ENCODE data around the gene C1GALT1C1.
"Not testable (repeated sequence)": the region's sequence is repeated elsewhere in the genome, so short reads cannot be mapped to it uniquely, and the experiment has no call there.

C1GALT1C1 gene

GRCh38 chrX:120629667-120630537 is at the start of gene C1GALT1C1:
Gene C1GALT1C1, minus strand, starts transcription at chrX:120630054. Its CDS starts 2,888 bp downstream, at chrX:120627166.
- peak within 1 kb of the TSS; percentile 97 for H3K27ac Mint-ChIP-seq
- peak within 1 kb of the TSS; percentile 95 for H3K4me3 Mint-ChIP-seq
- peaks cover 4% of the 10 kb centered on the region for H3K36me3 Mint-ChIP-seq (ENCODE audit: low read depth)
- H3K4me1 Mint-ChIP-seq (ENCODE audit: low read depth) = peaks cover 33% of the 10 kb centered on the region
- H3K27me3 Mint-ChIP-seq = no peaks in the 10 kb centered on the region
- H3K9me3 Mint-ChIP-seq = no peaks in the 10 kb centered on the region

GRCh38 chrX:120677004-120677652 is 47.3 kb upstream of the C1GALT1C1 start:
- peaks cover 5% of the 10 kb centered on the region for H3K36me3 Mint-ChIP-seq (ENCODE audit: low read depth)
- peak overlapping the region; percentile 45 for H3K27ac Mint-ChIP-seq
- H3K4me1 Mint-ChIP-seq (ENCODE audit: low read depth) = peaks cover 29% of the 10 kb centered on the region
- no peak overlapping the region for H3K4me3 Mint-ChIP-seq
- H3K27me3 Mint-ChIP-seq = no peaks in the 10 kb centered on the region
- H3K9me3 Mint-ChIP-seq = peaks cover 10% of the 10 kb centered on the region

- Mint-ChIP-seq H3K9me3 (peaks cover 5% of the 10 kb centered on the region), H3K27ac (no peak overlapping the region), H3K27me3 (no peaks in the 10 kb centered on the region), H3K4me1 (ENCODE audit: low read depth) (peaks cover 24% of the 10 kb centered on the region), H3K4me3 (no peak overlapping the region), H3K36me3 (ENCODE audit: low read depth) (peaks cover 5% of the 10 kb centered on the region)
Measured at GRCh38 chrX:120672841-120673530, 43.1 kb upstream of the C1GALT1C1 start.

GRCh38 chrX:120672389-120672788 is 42.5 kb upstream of the C1GALT1C1 start:
- Mint-ChIP-seq H3K4me1 (ENCODE audit: low read depth) (peaks cover 18% of the 10 kb centered on the region), H3K27ac (no peak overlapping the region), H3K4me3 (no peak overlapping the region), H3K9me3 (peaks cover 5% of the 10 kb centered on the region), H3K27me3 (no peaks in the 10 kb centered on the region), H3K36me3 (ENCODE audit: low read depth) (peaks cover 5% of the 10 kb centered on the region)

GRCh38 chrX:120671963-120672362 is 42.1 kb upstream of the C1GALT1C1 start:
- peaks cover 5% of the 10 kb centered on the region for H3K36me3 Mint-ChIP-seq (ENCODE audit: low read depth)
- peaks cover 5% of the 10 kb centered on the region for H3K9me3 Mint-ChIP-seq
- no peak overlapping the region for H3K4me3 Mint-ChIP-seq

GRCh38 chrX:120668357-120668756 is 38.5 kb upstream of the C1GALT1C1 start:
- Mint-ChIP-seq H3K27me3 (no peaks in the 10 kb centered on the region), H3K4me3 (no peak overlapping the region), H3K9me3 (no peaks in the 10 kb centered on the region), H3K36me3 (ENCODE audit: low read depth) (no peaks in the 10 kb centered on the region), H3K4me1 (ENCODE audit: low read depth) (peaks cover 7% of the 10 kb centered on the region), H3K27ac (no peak overlapping the region)

More at GRCh38 chrX:120671963-120672362, 42.1 kb upstream of the C1GALT1C1 start:
- H3K4me1 Mint-ChIP-seq (ENCODE audit: low read depth) = peaks cover 14% of the 10 kb centered on the region
- H3K27ac Mint-ChIP-seq = no peak overlapping the region
- H3K27me3 Mint-ChIP-seq = no peaks in the 10 kb centered on the region

GRCh38 chrX:120664535-120664934 is 34.7 kb upstream of the C1GALT1C1 start:
- H3K4me3 Mint-ChIP-seq; H3K4me1 Mint-ChIP-seq (ENCODE audit: low read depth); H3K27ac Mint-ChIP-seq; H3K9me3 Mint-ChIP-seq; H3K27me3 Mint-ChIP-seq; H3K36me3 Mint-ChIP-seq (ENCODE audit: low read depth): not testable (repeated sequence)

GRCh38 chrX:120664081-120664480 is 34.2 kb upstream of the C1GALT1C1 start:
- no peaks in the 10 kb centered on the region for H3K27me3 Mint-ChIP-seq
- H3K9me3 Mint-ChIP-seq = no peaks in the 10 kb centered on the region
- H3K4me3 Mint-ChIP-seq = no peak overlapping the region
- H3K36me3 Mint-ChIP-seq (ENCODE audit: low read depth) = no peaks in the 10 kb centered on the region
- H3K27ac Mint-ChIP-seq = peak overlapping the region; percentile 38
- H3K4me1 Mint-ChIP-seq (ENCODE audit: low read depth) = no peaks in the 10 kb centered on the region

- Mint-ChIP-seq H3K36me3 (ENCODE audit: low read depth) (no peaks in the 10 kb centered on the region), H3K27ac (no peak overlapping the region), H3K27me3 (no peaks in the 10 kb centered on the region), H3K4me1 (ENCODE audit: low read depth) (no peaks in the 10 kb centered on the region), H3K9me3 (no peaks in the 10 kb centered on the region), H3K4me3 (no peak overlapping the region)
Measured at GRCh38 chrX:120662662-120663061, 32.8 kb upstream of the C1GALT1C1 start.

GRCh38 chrX:120660637-120661036 is 30.8 kb upstream of the C1GALT1C1 start:
- Mint-ChIP-seq H3K4me1 (ENCODE audit: low read depth) (no peaks in the 10 kb centered on the region), H3K27ac (no peak overlapping the region), H3K4me3 (no peak overlapping the region), H3K9me3 (no peaks in the 10 kb centered on the region), H3K27me3 (no peaks in the 10 kb centered on the region), H3K36me3 (ENCODE audit: low read depth) (no peaks in the 10 kb centered on the region)

- H3K4me1 Mint-ChIP-seq (ENCODE audit: low read depth) = peaks cover 16% of the 10 kb centered on the region
- peak overlapping the region; percentile 72 for H3K27ac Mint-ChIP-seq
- H3K36me3 Mint-ChIP-seq (ENCODE audit: low read depth) = peaks cover 5% of the 10 kb centered on the region
- H3K4me3 Mint-ChIP-seq = no peak overlapping the region
- H3K9me3 Mint-ChIP-seq = no peaks in the 10 kb centered on the region
- no peaks in the 10 kb centered on the region for H3K27me3 Mint-ChIP-seq
Measured at GRCh38 chrX:120653000-120653399, 23.1 kb upstream of the C1GALT1C1 start.

GRCh38 chrX:120652256-120652655 is 22.4 kb upstream of the C1GALT1C1 start:
- H3K27ac Mint-ChIP-seq; H3K4me3 Mint-ChIP-seq; H3K36me3 Mint-ChIP-seq (ENCODE audit: low read depth); H3K9me3 Mint-ChIP-seq; H3K27me3 Mint-ChIP-seq: not testable (repeated sequence)
- peaks cover 16% of the 10 kb centered on the region for H3K4me1 Mint-ChIP-seq (ENCODE audit: low read depth)

- peaks cover 12% of the 10 kb centered on the region for H3K4me1 Mint-ChIP-seq (ENCODE audit: low read depth)
- no peak overlapping the region for H3K4me3 Mint-ChIP-seq
- H3K27me3 Mint-ChIP-seq = no peaks in the 10 kb centered on the region
- H3K9me3 Mint-ChIP-seq = no peaks in the 10 kb centered on the region
- no peak overlapping the region for H3K27ac Mint-ChIP-seq
- peaks cover 5% of the 10 kb centered on the region for H3K36me3 Mint-ChIP-seq (ENCODE audit: low read depth)
Measured at GRCh38 chrX:120647127-120647526, 17.3 kb upstream of the C1GALT1C1 start.

- H3K27ac Mint-ChIP-seq = no peak overlapping the region
- H3K4me3 Mint-ChIP-seq = no peak overlapping the region
- H3K27me3 Mint-ChIP-seq = no peaks in the 10 kb centered on the region
- no peaks in the 10 kb centered on the region for H3K4me1 Mint-ChIP-seq (ENCODE audit: low read depth)
- no peaks in the 10 kb centered on the region for H3K9me3 Mint-ChIP-seq
- H3K36me3 Mint-ChIP-seq (ENCODE audit: low read depth) = no peaks in the 10 kb centered on the region
Measured at GRCh38 chrX:120642871-120643270, 13.0 kb upstream of the C1GALT1C1 start.

- no peaks in the 10 kb centered on the region for H3K27me3 Mint-ChIP-seq
- H3K27ac Mint-ChIP-seq = no peak overlapping the region
- no peaks in the 10 kb centered on the region for H3K36me3 Mint-ChIP-seq (ENCODE audit: low read depth)
- H3K9me3 Mint-ChIP-seq = no peaks in the 10 kb centered on the region
- H3K4me3 Mint-ChIP-seq = no peak overlapping the region
- H3K4me1 Mint-ChIP-seq (ENCODE audit: low read depth) = no peaks in the 10 kb centered on the region
Measured at GRCh38 chrX:120638619-120639018, 8.8 kb upstream of the C1GALT1C1 start.

Measured in stimulated activated naive CD8-positive, alpha-beta T cell treated with anti-CD3 and anti-CD28 coated beads, Interleukin-15, Interleukin-2, amounts not matched to agents 100 ng/mL and 50 ng/mL, for 24 hours (primary cell).